ENCODE measurements around the gene YJU2. TPM values are rescaled to one million over a fixed set of nuclear protein-coding genes. Genes with fewer than 3 reads are reported as not detected.
"Not testable (repeated sequence)": the region's sequence is repeated elsewhere in the genome, so short reads cannot be mapped to it uniquely, and the experiment has no call there.

YJU2 gene
- total RNA-seq, 4 donors from 2014 or later = 23.4 to 33.6 (median 28.3) TPM

DNA sequence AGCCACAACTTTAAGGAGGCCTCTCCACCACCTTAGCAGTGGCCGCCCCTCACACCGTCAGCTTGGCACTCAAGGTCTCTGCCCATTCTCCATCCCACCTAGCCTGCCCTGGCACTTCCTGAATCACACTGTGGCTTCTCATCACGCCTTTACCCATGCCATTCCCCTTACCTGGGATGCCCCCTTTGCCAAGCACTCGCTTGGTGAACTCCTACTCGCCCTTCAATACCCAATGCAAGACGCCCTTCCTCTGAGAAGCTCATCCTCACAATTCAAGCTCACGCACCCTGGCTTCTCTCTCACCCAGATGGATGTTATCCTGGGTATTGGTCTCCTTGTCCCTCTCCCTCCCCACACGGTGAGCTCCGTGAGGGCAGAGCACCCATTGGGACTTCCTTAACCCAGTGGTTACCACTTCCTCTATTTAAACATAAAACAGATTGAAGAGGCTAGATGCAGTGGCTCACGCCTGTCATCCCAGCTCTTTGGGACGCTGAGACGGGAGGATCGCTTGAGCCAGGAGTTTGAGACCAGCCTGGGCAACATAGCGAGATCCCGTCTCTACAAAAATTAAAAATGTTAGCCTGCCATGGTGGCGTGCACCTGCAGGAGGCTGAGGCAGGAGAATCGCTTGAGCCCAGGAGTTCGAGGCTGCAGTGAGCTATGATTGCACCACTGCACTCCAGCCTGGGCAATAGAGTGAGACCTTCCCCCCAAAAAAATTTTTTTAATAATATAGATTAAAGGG lies 19.5 kb downstream of the YJU2 start:
- 88 to 93% methylated on average over 18 of the region's 18 CpGs for WGBS, 2 donors
- TF ChIP-seq, protein P1, sequence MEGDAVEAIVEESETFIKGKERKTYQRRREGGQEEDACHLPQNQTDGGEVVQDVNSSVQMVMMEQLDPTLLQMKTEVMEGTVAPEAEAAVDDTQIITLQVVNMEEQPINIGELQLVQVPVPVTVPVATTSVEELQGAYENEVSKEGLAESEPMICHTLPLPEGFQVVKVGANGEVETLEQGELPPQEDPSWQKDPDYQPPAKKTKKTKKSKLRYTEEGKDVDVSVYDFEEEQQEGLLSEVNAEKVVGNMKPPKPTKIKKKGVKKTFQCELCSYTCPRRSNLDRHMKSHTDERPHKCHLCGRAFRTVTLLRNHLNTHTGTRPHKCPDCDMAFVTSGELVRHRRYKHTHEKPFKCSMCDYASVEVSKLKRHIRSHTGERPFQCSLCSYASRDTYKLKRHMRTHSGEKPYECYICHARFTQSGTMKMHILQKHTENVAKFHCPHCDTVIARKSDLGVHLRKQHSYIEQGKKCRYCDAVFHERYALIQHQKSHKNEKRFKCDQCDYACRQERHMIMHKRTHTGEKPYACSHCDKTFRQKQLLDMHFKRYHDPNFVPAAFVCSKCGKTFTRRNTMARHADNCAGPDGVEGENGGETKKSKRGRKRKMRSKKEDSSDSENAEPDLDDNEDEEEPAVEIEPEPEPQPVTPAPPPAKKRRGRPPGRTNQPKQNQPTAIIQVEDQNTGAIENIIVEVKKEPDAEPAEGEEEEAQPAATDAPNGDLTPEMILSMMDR (IDR thresholded peaks at IDR 0.05) = no peak
- TF ChIP-seq POLR2A (IDR thresholded peaks at IDR 0.05) = no peak
- intact Hi-C loops (cut with DNase I; ENCODE audit: low total_unique reads) = no loop called here
- H3K4me3 ChIP-seq (ENCODE audit: low read depth, poor library complexity, severe bottlenecking) = no peak overlapping the region
- DNase-seq (ENCODE audit: low spot score in 2 of 2) = no peak

DNA sequence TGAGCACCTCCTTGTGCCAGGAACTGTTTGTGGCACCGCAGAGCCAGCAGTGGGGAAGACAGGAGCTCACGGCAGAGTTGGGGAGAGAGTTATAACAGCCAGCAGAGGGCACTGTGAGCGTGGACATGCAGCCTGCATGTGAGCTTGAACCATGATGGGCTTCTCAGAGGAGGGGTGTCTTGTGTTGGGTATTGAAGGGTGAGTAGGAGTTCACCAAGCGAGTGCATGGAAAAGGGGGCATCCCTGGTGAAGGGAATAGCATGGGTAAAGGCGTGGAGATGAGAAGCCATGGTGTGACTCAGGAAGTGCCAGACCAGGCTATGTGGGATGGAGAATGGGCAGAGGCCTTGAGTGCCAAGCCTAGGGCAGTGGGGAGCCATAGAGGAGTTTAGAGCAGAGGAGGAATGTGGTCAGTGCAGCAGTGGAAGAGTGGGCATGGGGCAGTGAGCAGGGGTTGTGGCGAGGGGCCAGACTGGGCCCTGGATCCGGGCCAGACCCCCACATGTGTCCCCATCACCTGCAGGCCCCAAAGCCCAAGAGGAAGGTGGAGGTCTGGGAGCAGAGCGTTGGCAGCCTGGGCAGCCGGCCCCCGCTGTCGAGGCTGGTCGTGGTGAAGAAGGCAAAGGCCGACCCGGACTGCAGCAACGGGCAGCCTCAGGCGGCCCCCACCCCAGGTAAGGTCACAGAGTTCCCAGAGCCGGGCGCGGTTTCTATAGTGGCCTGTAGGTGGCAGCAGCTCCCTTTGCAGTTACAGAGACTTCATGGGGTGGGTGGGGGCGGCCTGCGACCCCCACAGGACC lies 20.4 kb downstream of the YJU2 start:
- DNase-seq (ENCODE audit: low spot score in 2 of 2) = peak; percentile 35 to 89
- intact Hi-C loops (cut with DNase I; ENCODE audit: low total_unique reads) = no loop called here
- H3K4me3 ChIP-seq (ENCODE audit: low read depth, poor library complexity, severe bottlenecking) = no peak overlapping the region
- 43 to 44% methylated on average over 21 of the region's 21 CpGs for WGBS, 2 donors
- TF ChIP-seq, protein P1 (IDR thresholded peaks at IDR 0.05) = no peak
- no peak for TF ChIP-seq POLR2A (IDR thresholded peaks at IDR 0.05)

DNA sequence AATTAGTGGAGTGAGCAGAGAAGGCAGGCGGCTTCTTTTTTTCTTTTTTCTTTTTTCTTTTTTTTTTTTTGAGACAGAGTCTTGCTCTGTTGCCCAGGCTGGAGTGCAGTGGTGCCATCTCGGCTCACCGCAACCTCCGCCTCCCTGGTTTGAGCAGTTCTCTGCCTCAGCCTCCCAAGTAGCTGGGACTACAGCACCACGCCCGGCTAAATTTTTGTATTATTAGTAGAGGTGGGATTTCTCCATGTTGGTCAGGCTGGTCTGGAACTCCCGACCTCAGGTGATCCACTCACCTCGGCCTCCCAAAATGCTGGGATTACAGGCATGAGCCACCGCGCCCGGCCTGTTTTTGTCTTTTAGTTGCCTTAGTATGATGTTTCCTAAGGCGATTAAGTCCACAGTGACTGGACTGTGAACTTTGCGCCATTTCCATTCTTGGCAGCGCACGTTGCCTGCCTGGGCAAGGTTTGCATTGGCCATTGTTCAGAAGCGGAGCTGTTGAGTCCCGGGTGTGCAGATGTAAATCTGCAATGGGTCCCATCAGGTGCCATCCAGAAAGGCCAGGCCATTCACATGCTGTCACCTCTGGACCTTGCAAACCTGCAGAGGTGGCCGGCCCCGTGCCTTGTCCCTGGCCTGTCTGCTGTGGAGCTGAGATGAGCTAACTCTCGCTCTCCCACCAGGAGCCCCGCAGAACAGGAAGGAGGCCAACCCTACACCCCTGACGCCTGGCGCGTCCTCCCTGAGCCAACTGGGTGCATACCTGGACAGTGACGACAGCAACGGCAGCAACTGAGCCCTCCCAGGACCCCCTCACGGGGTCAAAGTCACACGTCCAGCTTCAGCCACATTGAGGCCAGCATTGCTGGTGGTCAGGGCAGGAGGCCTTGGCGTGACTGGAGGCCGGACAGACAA lies 21.3 kb downstream of the YJU2 start:
- DNase-seq (ENCODE audit: low spot score in 2 of 2) = no peak
- H3K4me3 ChIP-seq (ENCODE audit: low read depth, poor library complexity, severe bottlenecking) = no peak overlapping the region
- intact Hi-C loops (cut with DNase I; ENCODE audit: low total_unique reads) = no loop called here
- no peak for TF ChIP-seq POLR2A (IDR thresholded peaks at IDR 0.05)
- TF ChIP-seq, protein P1 (IDR thresholded peaks at IDR 0.05) = no peak
- WGBS, 2 donors = 91 to 92% methylated on average over 22 to 29 of the region's 30 CpGs

DNA sequence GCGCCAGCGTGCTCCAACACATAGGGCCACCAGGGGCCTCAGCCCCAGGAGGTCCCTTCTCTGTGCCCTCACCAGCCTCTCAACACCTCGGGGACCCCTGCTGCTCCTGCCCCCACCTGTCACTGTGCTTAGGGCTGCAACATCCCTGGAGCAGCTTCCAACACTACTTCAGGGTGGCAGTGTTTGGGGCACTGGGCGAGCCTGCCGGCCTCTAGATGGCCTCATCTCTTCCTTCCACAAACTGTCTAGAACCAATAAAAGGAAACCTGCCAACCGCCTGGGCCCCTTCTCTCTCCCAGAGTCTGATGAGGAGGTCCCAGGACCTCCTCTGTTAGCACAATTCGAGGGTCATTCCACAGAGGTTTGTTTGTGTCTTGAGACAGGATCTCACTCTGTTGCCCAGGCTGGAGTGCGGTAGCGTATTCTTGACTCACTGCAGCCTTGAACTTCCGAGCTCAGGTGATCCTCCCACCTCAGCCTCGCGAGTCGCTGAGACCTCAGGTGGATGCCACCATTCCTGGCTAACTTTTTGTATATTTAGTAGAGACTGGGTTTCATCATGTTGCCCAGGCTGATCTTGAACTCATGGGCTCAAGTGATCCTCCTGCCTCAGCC lies 22.0 kb downstream of the YJU2 start:
- TF ChIP-seq, protein P1 (IDR thresholded peaks at IDR 0.05) = no peak
- no peak for TF ChIP-seq POLR2A (IDR thresholded peaks at IDR 0.05)
- H3K4me3 ChIP-seq (ENCODE audit: low read depth, poor library complexity, severe bottlenecking) = no peak overlapping the region
- 88 to 91% methylated on average over 11 to 13 of the region's 13 CpGs for WGBS, 2 donors
- intact Hi-C loops (cut with DNase I; ENCODE audit: low total_unique reads) = no loop called here
- DNase-seq (ENCODE audit: low spot score in 2 of 2) = no peak

DNA sequence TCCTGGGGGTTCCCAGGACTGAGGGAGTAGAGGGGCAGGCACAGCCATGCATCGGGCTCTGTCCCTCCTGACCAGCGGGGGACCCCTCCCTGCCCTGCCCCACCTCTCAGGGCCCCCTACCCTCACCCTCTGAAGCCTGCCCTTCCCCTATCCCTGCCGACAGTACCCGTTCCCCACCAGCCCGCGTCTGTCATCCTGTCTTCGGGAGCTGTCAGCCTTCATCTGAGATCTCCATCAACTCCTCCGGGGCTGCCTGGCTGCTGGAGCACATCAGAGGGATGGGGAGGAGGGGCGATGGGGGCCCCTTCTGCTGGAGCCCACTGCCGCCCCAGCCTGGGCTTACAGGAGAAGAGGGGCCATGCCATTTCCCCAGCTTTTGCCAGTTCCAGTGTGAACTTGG lies 26.0 kb downstream of the YJU2 start:
- no peak for DNase-seq (ENCODE audit: low spot score in 2 of 2)
- 51 to 54% methylated on average over 10 of the region's 10 CpGs for WGBS, 2 donors
- TF ChIP-seq, protein P1 (IDR thresholded peaks at IDR 0.05) = no peak
- no peak for TF ChIP-seq POLR2A (IDR thresholded peaks at IDR 0.05)
- intact Hi-C loops (cut with DNase I; ENCODE audit: low total_unique reads) = loop anchor here (10.0 kb wide), 1 partner anchor 252 kb away; no protein-coding TSS in a partner anchor
- no peak overlapping the region for H3K4me3 ChIP-seq (ENCODE audit: low read depth, poor library complexity, severe bottlenecking)

DNA sequence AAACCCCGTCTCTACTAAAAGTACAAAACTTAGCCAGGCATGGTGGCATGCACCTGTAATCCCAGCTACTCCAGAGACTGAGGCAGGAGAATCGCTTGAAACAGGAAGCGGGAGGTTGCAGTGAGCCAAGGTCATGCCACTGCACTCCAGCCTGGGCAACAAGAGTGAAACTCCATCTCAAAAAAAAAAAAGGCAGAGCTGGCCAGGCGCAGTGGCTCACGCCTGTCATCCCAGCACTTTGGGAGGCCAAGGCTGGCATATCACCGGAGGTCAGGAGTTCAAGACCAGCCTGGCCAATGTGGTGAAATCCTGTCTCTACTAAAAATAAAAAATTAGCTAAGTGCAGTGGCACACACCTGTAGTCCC lies 27.4 kb downstream of the YJU2 start:
- 81 to 92% methylated on average over 6 of the region's 6 CpGs for WGBS, 2 donors
- DNase-seq (ENCODE audit: low spot score in 2 of 2); H3K4me3 ChIP-seq (ENCODE audit: low read depth, poor library complexity, severe bottlenecking): not testable (repeated sequence)
- intact Hi-C loops (cut with DNase I; ENCODE audit: low total_unique reads) = loop anchor here (10.0 kb wide), 1 partner anchor 250 kb away; no protein-coding TSS in a partner anchor

All from lower leg skin (tissue), 4 donors.